SKM-1 (cell line): ENCODE measurements around the gene PRR36.
"Not testable (repeated sequence)": the region's sequence is repeated elsewhere in the genome, so short reads cannot be mapped to it uniquely, and the experiment has no call there.

Source experiments
- DNase-seq: peaks from one replicate; lab custom pipeline; 2025; ENCODE audit not compliant: unreplicated experiment; lab: John Stamatoyannopoulos, UW

Gene PRR36

DNA sequence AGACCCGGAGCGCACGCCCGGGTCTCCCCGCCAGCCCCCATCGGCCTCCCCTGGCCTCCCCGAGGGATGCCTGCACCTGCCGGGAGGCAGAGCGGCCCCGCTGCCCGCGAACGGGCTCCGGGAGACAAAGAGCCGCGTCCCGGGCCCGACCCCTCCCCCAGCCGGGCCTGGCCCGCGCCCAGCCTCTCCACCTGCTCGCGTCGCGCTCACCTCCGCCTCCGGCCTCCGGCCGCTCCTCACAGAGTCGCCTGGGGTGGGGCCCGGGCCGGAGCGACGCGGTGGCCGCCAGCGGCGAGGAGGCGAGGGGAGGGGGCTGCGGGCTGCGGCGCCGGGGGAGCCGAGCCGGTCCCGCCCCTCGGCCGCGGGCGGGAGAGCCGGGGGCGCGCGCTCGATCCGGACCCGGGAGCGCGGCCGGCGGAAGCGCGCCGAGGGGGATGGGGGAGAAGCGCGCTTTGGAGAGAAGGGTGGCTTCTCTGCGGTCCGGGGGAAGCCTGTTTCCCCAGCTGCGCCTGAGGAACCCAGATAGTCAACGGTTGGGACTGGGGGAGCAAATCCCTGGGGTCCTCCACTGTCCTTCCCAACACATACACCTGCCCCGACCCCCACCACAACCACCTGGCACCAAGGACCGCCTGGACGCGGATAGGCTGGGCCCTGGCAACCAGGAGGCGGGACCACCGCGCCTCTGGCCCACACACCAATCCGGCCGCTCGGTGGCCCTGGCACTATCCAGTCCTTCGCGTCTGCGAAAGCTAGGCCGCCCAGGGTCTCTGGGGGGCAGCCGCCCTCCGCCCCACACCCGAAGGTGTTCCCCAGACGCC is at the start of gene PRR36:
Gene PRR36 (minus strand): TSS at position 315 of the 821 bp plus-strand sequence. CDS start 701 bp downstream, outside the sequence.
- DNase-seq, result no peak

DNA sequence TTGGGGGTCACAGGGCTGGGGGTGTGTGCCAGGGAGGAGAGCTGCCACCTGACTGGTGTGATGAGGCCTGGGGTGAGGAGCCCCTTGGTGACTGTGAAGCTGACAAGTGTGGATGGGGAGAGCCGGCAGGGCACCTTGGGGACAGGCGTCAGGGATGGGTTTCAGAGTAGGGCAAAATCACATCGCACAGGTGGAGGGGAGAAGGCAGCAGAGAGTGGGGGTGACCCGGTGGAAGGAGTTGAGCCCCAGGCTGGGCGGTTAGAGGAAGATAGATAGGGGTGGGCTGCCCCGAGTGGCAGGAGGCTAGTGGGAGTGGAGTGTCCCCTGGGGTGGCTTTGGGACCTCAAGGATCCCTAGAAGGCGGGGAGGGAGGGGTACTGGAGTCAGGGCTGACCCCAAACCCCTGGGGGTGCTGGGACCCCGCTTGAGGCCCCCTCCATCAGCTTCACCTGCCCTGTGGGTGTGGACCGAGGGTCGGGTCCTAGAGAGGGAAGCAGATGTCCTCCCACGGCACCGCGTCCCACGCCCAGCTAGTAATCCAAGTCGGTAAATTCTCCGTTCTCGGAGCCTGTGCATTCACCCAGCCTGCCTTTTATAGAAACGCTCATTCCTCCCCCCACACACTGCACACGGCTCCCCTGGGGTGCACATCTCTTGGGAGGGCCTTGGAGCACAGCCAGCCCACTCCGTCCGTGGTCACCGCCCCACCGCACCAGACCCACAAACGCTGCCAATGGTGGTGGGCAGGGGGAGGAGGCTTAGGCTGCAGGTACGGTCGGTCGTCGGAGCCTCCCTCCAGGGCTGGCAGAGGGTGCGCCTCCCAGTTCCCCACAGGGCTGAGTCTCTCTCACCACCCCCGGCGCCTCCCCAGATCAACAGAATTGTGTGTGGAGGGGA is 49.4 kb upstream of the PRR36 start:
- no peak for DNase-seq

DNA sequence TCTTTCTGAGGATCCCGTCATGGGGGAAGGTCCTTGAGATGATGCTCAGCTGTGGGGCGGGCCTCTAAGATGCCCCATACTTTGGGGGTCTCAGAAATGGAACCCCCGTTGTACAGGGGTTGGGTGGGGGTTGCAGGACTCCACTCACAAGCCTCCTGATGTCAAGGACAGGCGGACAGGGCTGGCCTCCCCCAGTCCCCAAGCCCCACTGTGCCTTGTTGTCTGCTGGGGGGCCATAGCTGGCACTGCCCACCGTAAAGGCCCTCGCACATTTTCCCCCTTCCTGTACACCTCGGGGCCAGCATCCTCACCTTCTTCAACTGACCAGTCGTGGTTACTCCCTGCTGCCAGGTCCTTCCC is 48.6 kb upstream of the PRR36 start:
- no peak for DNase-seq

DNA sequence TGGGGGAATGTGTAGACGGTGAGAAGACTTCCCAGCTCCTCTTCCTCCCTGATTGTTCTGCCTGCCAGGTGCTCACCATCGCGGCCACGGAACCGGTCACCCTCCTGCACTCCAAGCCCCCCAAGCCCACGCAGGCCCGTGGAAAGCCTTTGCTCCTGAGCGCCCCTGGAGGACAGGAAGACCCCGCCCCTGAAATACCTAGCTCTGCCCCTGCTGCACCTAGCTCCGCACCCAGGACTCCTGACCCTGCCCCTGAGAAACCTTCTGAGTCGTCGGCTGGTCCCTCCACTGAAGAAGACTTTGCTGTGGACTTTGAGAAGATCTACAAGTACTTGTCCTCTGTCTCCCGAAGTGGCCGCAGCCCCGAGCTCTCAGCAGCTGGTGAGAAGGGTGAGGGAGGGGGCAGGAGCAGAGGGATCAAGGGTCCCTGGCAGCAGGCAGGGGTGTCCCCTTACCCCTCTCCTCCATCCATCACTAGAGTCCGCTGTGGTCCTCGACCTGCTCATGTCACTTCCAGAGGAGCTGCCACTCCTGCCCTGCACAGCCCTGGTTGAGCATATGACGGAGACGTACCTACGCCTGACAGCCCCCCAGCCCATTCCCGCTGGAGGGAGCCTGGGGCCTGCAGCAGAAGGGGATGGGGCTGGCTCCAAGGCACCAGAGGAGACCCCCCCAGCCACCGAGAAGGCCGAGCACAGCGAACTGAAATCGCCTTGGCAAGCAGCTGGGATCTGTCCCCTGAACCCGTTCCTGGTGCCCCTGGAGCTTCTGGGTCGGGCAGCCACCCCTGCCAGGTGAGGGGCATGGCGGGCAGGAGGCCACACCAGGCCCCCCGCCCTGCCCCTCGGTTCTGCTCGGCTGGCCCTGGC is 48.0 kb upstream of the PRR36 start:
- no peak for DNase-seq

DNA sequence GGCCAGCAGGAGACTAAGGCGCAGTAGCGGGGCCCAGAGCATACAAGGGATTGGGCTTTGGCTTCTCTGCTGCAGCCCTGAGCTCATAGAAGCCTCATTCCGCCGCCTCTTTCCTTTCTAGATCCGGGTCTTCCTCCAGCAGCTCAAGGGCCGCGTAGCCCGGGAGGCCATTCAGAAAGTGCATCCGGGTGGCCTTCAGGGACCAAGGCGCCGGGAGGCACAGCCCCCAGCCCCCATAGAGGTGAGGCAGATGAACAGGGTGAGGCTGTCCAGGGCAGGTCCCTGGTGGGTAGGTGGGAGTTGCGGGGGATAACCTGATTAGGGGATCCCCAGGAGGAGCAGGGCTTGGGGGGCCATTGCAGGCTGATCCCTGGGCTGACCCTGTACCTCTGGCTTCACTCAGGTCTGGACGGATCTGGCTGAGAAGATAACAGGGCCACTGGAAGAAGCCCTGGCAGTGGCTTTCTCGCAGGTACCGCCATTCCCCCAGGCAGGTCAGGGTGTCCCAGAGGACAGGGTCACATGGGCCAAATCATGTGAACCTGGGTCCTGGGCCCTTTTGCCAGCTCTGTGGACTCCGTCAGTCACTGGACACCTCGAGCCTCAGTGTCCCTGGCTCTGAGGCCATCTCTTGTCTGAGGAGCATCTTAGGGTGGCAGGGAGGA is 47.2 kb upstream of the PRR36 start:
- no peak for DNase-seq

DNA sequence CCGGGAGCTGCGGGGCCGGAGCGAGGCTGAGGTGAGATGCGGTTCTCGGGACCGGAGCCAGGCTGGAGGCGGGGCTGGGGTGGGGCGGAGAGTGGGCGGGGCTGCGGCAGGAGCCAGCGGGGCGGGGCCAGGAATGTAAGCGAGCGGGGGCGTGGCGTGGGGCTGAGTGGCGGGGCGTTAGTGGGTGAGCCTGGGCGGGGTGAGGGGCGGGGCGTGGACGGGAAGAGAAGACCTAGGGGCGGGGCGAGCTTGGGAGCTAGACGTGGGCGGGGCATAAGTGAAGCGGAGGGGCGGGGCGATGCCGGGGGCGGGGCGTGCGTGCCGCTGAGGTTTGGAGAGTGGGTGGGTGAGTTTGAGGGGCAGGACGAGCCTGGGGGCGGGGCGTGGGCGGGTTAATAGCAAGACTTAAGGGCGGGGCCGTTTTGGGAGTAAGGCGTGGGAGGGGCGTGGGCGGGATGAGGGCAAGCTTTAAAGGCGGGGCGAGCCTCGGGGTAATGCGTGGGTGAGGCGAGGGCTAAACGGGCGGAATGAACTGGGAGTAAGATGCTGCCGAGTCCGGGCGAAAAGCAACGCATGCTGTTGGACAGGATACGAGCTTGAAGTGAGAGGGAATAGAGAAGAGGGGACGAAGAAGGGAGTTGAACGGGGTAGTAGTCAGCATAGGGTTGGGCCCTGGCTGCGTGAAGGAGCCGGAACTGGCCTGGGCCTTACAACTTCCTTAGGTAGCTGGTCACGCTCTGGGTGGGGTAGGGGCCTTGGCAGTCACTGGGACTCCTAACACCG is 46.5 kb upstream of the PRR36 start:
- peak; percentile 99 for DNase-seq

DNA sequence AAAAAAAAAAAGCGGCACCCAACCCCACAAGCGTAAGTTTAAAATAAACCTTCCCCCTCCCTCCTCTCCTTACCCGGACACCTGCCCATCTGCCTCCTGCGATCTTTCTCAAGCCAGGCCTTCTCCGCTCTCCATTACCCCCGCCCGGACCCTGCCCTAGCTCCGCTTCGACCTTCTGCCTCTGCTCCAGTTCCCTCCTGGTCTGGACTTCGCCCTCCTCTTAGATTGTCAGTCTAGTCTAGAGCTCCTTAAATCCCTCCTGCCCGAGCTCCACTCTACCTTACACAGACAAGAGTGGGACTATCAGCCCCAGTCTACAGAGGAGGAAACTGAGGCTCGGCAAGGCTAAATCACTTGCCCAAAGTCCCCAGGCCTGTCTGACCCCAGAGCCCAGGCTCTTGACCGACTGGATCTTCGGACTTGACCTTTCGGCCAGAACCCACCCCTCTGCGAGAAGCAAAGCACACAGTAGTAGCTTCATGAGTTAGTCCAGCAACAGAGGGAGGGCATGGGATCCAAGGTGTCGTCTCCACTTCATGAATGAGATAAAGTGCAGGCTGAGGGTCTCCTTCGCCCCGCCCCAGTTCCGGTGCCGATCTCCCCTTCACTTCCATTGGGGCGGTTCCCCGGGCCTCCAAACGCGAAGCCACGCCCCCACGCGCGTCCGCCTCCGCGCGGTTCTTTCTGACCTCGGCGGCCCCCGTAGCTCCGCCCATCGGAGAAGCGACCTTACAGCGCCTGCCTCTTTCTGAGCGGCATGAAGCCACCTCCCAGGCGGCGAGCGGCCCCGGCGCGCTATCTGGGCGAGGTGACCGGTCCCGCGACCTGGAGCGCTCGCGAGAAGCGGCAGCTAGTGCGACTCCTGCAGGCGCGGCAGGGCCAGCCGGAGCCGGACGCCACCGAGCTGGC is 45.7 kb upstream of the PRR36 start, which contains the start of gene SNAPC2:
Gene SNAPC2 (plus strand): TSS at position 729 of the 909 bp plus-strand sequence. CDS start 29 bp downstream, at position 758.
- DNase-seq, result peak; percentile 79

DNA sequence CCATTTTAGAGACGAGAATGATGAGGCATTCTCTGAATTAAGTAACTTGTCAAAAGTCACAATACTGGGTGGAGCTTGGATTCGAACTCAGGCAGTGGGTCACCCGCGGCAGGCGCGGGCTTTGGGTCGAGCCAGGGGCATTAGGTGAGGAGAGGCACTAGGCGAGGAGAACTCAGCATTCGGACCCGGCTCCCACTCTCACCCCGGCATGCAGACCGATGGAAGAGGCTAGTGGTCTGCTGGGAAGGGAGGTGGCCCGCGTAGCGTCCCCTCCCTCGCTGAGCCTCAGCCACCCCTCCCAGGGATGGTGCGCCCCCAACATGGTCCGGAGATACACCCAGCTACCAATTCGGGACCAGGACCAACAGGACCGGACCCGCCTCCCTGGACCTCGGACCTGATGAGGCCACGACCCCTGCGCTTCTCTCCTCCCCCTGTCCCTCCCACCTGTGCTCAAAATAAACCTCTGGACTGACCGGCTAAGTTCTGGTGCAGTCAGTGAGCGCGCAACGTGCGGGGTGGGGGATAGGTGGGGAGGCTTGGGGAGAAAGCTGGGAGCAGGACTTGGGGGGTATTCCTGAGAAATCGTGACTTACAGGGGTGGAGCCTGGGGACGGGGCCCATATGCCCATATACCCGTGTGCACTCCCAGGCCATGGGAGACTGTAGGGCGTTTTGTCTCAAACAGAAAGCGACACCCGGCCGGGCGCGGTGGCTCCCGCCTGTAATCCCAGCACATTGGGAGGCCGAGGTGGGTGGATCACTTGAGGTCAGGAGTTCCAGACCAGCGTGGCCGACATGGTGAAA is 44.6 kb upstream of the PRR36 start:
- DNase-seq, result no peak

DNA sequence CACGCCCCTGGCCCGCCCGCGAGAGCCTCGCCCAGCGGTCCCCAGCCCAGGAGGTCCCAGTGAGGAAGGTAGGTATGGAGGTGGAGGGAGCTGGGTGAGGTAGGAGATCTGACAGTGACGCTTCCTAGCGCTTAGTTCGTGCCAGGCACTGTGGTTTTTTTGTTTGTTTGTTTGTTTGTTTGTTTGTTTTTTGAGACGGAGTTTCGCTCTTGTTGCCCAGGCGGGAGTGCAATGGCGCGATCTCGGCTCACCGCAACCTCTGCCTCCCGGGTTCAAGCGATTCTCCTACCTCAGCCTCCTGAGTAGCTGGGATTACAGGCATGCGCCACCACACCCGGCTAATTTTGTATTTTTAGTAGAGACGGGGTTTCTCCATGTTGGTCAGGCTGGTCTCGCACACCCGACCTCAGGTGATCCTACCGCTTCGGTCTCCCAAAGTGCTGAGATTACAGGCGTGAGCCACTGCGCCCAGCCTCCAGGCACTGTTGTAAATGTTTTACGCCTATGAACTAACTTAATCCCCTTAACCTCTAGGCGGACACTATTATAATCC is 43.9 kb upstream of the PRR36 start:
- DNase-seq, result not testable (repeated sequence)

DNA sequence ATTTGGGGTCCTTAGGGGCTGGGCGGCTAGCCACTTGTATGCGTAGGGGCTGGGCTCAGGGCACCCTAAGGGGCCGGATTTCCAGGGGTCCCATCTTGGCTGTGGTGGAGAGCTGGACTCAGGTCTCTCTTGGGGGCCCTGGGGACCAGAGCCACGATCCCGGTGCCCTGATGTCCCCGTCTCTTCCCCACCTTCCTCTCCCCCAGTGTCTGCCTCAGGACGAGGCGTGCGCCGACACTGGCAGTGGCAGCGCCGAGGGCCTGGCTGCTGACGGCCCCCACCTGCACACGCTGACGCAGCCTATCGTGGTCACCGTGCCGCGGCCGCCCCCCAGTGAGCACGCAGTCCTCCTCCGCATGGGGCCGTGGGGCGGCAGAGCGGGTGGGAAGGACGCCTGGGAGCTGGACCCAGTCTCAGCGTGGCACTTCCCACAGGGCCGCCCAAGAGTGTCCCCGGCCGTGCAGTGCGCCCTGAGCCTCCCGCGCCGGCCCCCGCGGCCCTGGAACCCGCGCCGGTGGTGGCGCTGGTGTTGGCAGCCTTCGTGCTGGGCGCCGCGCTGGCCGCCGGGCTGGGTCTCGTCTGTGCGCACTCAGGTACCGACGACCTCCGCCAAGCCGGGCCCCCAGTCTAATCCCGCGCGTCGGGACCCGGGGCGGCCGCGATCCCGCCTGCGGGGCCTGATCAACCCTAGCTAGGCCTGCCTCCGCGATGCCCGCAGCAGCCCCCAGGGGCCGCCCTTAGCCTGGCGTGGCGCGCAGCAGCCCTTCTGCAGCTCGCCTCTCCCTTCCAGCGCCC is 43.3 kb upstream of the PRR36 start:
- no peak for DNase-seq

DNA sequence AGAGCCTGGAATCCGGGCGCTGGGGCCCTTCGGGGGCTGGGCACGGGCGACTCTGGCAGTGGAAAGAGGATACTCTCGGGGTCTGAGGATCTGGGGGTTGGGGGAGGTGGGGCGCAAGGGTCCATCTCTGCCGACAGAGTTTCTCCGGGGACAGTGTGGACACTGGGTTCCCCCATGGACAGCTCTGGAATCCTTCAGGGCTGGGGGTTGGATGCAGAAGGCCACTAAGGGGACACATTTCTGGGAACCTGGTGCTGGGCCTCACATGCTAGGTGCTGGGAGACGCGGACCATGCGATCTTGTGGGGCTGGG is 42.7 kb upstream of the PRR36 start:
- DNase-seq, result no peak

DNA sequence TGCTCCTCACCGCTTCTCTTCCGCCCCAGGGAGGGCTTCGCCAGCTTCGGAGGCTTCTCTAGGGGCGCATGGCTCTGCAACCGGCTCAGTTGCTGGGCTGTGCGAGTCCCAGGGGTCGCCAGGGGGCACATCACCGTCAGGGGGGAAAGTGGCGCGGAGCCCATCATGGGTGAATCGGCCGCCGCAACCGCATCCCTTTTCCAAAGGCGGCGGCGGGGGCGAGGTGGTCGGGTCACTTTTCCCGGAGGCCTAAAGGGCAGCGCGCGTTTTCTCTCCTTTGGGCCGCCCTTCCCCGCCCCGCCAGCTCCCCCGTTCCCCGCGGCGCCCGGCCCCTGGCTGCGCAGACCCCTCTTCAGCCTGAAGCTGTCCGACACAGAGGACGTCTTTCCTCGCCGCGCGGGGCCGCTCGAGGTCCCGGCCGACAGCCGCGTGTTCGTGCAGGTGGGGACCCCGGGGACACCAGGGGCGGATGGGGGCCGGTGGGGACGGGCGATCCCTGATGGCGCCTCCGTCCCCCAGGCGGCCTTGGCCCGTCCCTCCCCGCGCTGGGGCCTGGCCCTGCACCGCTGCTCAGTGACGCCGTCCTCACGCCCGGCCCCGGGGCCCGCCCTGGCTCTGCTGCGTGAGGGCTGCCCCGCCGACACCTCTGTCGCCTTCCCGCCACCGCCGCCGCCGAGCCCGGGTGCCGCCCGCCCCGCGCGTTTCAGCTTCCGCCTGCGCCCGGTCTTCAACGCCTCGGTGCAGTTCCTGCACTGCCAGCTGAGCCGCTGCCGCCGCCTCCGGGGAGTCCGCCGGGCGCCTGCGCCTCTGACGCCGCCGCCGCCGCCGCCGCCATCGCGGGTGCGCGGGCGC is 42.1 kb upstream of the PRR36 start:
- DNase-seq, result no peak

DNA sequence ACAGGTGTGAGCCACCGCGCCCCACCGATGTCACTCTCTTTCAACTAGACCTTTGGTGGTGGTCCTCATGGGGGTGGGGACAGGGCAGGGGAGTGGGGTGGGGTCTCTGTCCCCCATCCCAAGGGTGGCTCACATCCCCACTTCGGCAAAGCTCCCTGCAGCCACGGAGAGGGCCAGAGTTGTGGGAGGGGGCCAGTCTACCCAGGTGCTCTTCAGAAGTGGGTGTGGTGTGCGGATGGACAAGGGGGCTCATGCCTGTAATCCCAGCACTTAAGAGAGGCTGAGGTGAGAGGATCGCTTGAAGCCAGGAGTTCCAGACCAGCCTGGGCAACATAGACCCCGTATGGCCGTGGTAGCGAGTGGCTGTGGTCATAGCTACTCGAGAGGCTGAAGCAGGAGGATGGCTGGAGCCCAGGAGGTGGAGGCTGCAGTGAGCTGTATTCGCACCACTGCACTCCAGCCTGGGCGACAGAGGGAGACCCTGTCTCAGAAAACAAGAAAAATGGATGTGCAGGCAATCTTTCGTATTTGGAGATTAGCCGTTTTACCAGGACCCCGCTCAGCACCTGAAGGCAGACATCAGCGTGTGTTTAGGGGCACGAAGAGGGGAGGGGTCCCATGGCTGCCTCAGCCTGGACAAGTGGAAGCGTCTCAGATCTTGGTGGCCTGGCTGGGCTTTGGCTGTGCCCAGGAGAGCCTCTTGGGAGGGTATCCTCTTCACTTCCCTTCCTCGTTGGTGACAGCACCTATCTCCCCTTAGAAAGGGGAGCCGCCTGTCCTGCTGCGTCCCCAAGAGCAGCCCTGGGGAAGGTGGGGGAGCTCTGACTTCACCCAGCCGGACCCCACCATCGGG is 41.3 kb upstream of the PRR36 start:
- no peak for DNase-seq

DNA sequence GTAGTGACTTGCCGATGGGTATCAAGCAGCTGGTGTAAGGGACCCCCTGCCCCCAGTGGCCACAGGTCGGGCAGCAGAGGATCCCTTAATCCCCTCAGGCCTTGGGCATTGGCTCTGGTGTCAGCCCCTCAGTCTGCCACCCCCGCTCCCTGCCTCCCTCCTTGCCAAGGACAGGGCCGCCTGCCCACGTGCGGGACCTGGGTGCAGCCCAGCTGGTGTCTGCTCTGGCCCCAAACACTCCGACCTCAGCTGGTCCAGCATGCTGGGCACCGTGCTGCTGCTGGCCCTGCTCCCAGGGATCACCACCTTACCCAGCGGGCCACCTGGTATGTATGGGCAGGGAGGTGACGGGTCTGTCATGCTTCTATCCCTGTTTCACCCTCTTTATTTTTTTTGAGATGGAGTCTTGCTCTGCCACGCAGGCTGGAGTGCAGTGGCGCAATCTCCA is 40.4 kb upstream of the PRR36 start, which contains the start of gene TGFBR3L:
Gene TGFBR3L (plus strand): TSS at position 233 of the 448 bp plus-strand sequence.
- no peak for DNase-seq

DNA sequence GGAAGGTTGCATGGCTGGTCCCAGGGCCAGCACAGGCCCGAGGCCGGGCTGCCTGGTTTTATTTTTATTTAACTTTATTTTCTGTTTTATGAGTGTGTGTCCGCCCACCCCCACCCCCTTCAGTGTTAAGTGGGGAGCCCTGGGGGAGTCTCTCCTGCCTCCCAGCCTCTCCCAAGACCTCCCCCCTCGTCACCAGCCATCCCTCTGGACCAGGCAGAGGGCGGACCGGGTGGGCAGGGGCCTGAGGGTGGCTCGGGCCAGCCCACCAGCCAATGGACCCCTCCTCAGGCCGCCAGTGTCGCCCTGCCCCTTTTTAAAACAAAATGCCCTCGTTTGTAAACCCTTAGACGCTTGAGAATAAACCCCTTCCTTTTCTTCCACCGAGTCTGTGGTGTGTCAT is 39.9 kb upstream of the PRR36 start:
- DNase-seq, result no peak
